ENCODE data around the gene CPTP. TPM values are rescaled to one million over a fixed set of nuclear protein-coding genes. Genes with fewer than 3 reads are reported as not detected.
"Not testable (repeated sequence)": the region's sequence is repeated elsewhere in the genome, so short reads cannot be mapped to it uniquely, and the experiment has no call there.

CPTP gene
- total RNA-seq, 1 donor from 2014 or later: 20.8 TPM

DNA sequence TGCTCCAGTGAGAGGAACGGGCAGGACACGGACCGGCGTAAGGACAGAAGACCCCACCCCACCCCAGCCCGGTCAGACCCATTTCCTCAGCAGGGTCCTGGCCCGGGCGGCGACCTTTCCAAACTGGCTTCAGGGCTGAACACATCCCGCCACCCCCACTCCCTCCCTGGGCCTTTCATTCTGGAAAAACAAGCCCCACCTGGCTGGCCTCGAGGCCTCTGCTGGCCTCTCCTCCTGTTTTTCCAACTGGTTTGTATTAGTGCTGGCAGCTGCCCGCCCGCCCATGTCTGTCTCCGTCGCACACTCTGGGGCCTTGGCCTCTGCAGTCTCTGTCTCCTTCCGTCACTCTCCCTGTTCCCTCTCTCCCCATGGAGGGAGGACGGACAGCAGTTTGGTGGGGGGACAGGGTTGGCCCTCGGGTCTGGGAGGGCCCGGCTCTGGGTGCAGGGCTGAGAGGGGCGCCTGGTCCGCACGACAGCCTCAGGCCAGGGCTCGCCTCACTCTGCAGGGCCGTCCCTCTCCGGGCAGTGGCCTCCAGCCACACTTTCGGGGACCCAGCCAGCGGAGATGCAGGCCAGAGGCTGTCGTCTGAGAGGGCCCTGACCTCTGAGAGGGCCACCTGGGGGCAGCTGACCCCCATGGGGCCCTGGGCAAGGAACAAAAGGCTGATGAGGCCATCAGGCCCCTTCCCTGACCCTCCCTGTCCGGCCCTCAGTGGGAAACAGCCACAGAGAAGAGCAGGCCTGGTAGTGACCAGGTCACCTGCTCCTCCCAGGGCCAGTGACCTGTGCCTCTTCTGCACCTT, 35.3 kb downstream of the CPTP start:
- intact Hi-C loops (cut with micrococcal nuclease): no loop called here

DNA sequence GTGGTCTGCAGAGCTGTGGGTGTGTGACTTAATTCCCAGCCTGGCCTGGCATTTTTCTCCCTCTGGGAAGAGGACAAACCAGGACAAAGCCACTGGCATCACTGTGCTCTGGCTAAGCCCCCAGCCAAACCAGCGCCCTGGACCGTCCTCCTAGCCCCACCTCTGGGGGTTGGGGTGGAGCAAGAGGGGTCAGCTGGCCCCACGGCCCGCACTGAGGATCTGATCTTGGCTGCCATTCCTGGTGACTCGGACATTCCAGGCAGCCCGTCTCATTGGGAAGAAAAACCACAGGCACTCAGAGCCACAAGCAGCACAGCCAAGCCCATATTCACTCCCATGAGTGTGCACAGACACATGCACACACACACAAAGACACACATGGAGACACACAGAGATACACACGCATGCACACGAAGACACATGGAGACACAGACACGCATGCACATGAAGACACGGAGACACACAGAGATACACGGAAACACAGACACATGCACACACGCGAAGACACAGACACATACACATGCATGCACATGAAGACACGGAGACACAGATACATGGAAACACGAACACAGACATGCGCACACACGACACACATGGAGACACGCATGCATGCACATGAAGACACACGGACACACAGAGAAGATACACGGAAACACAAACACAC, 36.0 kb downstream of the CPTP start:
- intact Hi-C loops (cut with micrococcal nuclease): no loop called here

DNA sequence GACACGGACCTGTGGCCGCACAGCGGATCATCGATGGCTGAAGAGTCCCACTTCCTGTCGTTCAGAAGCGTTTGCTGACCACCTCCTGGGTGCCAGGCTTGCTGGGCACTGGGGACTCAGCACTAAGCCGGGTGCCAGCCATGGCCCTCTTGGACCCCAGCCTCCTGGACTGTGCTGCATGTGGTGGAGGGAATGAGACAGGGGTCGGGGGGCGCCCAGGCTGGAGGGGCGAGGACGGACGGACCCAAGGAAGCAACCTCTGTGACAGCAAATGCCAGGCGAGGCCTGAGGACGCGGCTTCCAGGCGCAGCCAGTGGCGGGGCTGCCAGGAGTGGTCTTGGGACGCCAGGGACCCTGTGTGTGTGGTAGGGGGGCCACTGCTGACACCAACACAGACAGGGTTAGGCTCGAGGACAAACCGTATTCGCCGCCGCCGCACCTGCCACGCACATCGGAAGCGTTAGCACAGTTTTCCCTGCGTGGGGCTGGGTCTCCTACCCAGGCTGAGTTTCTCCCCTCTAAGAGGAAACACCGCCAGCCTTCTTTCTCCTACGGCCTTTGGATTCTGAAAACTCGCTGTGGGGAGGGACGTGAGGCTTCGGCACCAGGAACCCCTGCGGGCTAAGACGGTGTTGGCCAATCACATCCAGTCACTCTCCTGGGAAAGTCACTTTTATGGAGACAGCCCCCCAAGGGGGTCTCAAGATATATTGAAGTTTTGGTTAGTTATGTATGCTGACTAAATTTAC, 36.8 kb downstream of the CPTP start:
- intact Hi-C loops (cut with micrococcal nuclease): no loop called here

DNA sequence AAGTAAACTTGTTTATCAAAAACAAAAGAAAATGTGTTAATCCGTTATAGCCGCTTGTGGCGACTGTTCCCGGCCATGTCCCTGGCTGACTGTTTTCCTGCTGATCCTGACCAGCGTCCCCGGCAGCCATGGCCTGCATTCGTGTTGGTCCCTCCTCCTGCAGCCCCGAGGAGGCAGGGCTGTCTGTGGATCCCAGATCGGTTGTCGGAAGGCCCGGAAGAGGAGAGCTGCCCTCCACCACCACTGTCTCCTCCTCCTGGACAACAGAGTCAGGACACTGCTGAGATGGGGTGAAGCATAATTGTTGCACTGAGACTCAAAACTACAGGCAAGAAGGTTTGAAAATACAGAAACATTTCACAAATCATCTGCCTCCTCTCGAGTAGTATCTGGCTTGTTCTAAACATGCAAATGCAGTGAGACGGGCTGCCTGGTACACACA, 37.4 kb downstream of the CPTP start:
- intact Hi-C loops (cut with micrococcal nuclease): no loop called here

DNA sequence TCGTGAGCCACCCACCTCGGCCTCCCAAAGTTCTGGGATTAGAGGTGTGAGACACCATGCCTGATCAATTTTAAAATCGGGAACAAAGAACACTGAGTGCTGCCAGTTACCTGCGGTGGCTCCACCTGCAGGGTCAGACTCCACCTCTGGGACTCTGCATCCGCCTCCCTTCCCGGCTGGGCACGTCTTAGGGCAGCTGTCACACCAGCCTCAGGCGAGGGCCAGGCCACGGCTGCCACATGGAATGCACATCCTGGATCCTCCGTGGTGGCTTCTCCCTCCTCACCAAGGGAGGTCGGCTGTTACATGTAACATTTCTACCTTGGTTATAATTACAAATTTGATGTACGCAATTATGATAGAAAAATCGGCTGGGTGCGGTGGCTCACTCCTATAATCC, 39.7 kb downstream of the CPTP start:
- intact Hi-C loops (cut with micrococcal nuclease): no loop called here

DNA sequence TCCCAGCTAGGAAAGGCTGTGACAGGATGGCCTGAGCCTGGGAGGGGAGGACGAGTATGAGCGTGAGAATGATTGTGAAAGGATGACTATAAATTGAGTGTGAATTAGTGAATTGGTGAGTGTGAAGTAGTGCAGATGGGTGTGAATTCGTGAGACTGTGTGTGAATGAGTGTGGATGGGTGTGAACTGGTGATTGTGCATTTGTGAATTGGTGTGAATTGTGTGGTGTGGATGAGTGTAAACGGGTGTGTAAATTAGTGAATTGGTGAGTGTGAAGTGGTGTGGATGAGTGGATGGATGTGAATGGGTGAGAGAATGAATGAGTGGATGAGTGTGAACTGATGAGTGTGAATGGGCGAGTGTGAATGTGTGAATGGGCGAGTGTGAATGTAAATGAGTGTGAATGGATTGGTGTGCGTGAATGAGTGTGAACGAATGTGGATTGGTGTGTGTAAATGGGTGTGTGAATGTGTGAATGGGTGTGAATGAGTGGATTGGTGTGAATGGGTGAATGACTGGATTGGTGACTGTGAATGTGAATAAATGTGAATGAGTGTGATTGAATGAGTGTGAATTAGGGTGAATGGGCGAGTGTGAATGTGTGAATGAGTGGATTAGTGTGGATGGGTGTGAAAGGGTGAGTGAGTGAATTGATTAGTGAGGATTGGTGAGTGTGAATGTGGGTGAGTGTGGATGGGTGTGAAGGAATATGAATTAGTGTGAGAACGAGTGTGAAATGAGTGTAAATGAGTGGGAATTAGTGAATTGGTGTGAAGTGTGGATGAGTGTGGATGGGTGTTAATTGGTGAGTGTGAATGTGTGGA, 41.5 kb downstream of the CPTP start:
- intact Hi-C loops (cut with micrococcal nuclease): no loop called here

DNA sequence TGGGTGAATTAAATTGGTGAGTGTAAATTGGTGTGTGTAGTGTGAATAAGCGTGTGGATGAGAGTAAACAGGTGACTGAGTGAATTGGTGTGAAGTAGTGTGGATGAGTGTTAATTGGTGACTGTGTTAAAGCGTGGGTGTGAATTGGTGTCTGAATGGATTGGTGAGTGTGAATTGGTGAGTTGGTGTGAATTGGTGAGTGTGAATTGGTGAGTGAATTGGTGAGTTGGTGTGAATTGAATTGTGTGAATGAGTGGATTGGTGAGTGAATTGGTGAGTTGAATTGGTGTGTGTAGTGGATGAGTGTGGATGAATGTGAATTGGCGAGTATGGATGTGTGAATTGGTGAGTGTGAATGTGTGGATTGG, 42.1 kb downstream of the CPTP start:
- intact Hi-C loops (cut with micrococcal nuclease): no loop called here

DNA sequence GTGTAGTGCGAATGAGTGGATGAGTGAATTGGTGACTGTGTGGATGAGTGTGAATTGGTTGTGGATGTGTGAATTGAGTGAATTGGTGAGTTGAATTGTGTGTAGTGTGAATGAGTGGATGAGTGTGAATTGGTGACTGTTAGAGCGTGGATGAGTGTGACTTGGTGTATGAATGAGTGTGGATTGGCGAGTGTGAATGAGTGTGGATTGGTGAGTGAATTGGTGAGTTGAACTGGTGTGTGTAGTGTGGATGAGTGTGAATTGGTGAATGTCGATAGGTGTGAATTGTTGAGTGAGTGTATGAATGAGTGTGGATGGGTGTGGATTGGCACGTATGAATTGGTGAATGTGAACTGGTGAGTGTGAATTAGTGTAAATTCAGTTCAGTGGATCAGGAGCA, 42.7 kb downstream of the CPTP start:
- intact Hi-C loops (cut with micrococcal nuclease): no loop called here

DNA sequence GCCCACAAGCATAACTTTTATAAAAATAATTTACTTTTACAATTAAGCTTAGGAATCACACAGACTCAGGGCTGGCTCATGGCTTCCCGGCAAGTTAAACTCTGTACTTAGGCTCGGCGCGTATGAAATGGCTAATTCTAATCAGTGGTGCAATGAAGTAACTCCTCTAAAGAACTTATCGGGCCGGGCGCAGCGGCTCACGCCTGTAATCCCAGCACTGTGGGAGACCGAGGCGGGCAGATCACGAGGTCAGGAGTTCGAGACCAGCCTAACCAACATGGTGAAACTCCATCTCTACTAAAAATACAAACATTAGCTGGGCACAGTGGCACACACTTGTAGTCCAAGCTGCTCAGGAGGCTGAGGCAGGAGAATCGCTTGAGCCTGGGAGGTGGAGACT, 45.5 kb downstream of the CPTP start:
- intact Hi-C loops (cut with micrococcal nuclease): not testable (repeated sequence)

DNA sequence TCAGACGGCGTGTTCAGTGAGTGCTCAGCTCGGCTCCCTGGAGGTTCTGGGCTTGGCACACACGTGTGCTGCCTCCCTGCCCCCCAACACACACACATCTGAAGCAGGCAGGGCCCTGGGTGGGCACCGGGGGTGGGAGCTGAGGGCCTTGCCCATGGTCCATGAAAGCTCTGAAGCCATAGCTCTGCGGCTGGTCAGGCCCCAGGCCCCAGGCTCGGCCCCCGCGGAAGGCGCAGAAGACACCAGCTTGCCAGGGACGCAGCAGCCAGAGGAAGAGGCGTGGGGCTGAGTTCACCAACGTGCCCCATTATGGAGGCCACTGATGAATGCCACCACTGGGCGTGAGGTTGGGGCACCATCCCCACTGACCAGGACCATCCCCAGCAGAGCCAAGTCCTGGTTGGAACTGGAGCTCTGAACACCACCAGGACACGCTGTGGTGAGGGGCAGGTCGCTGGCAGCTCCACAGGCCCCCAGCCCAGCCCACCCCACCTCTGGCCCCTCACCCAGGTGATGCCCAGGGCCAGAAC, 46.2 kb downstream of the CPTP start:
- intact Hi-C loops (cut with micrococcal nuclease): no loop called here

DNA sequence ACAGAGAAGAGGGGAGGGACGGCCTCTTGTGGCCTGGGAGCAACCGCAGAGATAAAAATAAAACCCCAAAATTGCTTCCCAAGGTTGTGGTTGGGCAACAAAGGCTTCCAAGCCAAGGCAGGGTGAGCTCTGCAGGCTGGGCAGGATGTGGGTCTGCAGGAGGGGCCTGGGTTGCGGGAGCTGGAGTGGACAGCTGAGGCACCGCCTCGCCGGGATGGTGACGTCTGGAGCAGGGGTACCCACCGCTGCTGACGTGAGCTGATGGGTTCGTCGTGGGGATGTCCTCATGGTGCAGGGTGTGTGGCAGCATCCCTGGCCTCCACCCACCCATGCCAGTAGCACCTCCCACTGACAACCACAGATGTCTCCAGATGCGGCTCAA, 46.8 kb downstream of the CPTP start:
- intact Hi-C loops (cut with micrococcal nuclease): no loop called here

DNA sequence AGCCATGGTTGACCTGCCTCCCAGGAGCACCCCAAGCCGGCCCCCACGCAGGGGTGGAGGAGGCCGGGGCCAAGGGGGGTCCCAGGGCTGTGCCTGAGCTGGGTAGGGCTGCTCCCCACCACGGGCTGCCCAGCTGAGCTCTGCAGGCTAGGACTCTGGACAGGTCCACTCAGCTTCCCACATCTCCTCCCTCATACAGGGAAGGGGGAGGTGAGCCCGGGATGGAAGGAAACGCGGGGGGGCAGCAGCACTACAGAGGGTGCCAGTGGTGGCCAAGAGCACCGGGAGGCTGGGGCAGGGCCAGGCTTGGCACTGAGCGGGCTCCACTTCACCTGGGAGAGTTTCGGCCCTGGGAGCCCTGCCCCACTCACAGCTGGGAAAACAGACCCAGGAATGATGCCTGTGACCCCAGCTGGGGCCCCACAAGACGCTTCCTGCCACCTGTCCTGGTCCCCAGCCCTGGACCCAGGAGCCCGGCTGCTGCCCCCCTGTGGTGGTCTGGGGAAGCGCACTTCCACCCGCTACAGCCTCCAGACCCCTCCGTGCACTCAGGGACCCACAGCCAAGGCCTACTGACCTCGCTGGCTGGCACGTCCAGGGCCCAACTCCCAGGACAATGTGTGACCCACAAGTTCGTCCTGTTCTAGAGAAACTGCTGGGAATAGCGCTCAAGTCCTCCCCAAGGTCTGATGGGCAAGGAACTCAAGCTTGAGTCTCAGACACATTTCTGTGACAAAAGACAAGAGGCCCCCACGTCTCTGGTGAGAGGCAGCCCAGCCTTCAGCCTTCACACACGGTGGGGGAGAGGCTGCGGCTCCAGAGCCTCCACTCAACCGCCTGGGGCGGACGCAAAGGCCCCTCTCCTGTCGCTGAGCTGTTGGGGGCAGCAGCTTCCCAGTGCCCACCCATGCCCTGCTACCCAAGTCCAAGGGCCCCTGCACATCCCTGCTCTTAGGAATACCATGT, 47.4 kb downstream of the CPTP start:
- intact Hi-C loops (cut with micrococcal nuclease): no loop called here

DNA sequence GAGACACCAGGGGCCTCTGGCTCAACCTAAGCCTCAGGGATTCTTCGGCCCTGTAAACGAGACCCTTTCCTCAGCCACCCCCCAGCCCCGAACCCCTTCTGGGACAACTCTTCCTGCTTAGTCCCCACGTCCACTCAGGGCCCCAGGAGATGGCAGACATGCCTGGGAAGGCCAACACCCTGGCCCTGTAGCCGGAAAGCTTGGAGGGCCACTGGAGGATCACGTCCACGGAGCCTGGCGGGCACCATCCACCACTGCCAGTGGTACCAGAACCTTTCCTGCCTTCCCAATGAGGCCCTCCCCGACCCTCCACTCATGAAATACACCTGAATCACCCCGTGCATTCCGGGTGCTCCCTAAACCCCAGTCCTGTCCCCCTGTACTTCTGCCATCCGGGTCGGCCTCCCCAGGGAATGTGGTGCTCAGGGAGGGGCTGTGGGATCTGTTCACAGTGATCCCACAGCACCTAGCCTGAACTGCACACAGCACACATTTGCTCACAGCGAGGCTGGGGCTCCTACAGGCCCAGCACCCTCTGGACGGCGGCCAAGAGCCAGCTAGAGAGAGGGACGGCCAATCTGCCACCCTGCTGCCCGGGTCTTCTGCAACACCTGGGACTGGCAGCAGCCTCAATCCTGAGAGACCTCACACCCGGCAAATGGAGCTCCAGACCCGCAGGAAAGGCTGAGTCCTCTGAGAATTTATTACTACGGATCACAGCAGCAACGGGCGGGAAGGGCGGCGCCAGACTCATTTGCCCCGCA, 48.6 kb downstream of the CPTP start:
- intact Hi-C loops (cut with micrococcal nuclease): no loop called here

DNA sequence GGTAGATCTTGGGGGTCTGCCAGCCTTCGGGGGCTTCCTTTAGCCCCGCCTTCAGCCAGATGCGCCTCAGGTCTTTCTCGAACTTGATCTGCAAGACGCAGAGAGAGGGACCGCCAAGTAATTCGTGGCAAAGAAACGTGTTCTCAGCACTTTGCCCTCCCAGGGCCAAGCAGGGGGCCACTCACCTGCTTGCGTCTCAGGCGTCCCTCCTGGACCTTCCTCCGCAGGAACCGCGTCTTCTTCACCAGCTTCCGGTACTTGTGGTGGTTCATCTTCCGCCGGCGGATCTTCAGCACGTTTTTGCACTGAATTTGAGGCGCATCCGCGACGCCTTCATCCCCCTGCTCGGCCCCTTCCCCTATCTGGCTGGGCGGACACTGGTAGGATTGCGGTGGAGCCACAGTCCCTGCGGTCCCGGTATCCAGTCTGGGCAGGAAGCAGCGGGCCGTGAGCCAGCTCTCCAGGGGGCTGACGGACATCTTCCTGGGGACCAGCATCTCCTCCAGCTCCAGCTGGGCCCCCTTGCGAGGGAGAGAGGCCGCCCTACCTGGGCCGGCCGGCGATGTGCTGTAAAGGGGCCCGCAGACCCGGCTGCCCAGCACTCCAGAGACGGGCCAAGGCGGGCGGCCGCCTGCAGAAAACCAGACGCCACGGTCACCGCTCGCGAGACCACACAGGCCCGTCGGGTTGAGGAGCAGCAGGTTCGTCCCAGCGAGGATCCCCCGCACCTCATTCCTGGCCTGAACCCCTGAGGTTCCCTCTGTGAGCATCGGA, 49.4 kb downstream of the CPTP start:
- intact Hi-C loops (cut with micrococcal nuclease): no loop called here

DNA sequence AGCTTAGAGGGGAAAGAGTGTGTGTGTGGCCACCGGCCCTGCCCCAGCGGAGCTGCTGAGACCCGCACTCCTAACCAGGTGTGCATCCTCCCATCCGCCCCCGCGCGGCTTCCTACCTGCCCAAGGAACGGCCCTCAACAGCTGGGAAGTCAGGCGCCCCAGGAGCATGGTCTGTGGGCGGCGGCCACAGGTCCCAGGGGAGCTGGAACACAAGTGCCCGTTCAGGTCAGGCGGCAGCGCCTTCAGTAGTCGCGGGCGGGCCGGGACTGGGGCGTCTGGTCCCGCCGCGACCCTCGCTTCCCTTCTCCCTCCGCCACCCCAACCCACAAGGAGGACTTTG, 50.0 kb downstream of the CPTP start:
- intact Hi-C loops (cut with micrococcal nuclease): no loop called here

DNA sequence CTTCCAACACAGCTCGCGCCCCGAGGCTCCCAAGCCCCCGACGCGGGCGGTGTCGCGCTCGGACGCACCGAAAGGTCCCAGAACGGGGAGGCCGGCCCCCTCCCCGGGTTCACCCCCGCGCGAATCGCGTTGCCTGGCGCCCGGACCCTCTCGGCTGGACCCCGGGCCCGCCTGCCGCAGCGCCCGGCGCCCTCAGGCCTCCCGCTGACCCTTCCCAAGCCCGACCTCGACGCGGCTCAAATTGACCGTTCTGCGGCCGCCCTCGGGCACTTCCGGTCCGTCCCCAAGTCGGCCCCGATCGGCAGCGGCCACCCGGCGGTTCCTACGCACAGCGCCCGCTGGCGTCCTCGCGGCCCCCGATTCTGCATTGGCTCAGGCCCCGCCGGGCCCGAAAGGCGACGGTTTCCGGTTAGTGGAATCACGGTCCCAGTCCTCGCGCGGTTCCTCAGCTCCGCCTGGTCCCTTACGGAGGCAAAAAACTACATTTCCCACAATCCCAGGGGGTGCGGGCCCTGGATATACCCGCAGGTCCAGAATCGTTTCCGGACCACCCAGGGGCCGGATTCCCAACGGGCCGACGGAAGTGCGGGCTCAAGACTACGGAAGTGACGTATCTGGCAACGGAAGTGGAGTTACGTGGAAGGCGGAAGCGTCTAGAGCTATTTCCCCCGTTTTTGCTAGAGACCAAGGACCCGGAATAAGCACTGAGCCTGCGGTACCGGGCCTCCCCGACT, 50.5 kb downstream of the CPTP start, which contains the start of gene AURKAIP1:
AURKAIP1 (minus strand) TSS at position 279 of the 734 bp plus-strand sequence. CDS start 451 bp downstream, outside the sequence.
- intact Hi-C loops (cut with micrococcal nuclease): loop anchor here (1.0 kb wide), 12 partner anchors 24 to 362 kb away; partner anchors contain the start of genes ATAD3B, C1orf159, CCNL2 and CPTP

DNA sequence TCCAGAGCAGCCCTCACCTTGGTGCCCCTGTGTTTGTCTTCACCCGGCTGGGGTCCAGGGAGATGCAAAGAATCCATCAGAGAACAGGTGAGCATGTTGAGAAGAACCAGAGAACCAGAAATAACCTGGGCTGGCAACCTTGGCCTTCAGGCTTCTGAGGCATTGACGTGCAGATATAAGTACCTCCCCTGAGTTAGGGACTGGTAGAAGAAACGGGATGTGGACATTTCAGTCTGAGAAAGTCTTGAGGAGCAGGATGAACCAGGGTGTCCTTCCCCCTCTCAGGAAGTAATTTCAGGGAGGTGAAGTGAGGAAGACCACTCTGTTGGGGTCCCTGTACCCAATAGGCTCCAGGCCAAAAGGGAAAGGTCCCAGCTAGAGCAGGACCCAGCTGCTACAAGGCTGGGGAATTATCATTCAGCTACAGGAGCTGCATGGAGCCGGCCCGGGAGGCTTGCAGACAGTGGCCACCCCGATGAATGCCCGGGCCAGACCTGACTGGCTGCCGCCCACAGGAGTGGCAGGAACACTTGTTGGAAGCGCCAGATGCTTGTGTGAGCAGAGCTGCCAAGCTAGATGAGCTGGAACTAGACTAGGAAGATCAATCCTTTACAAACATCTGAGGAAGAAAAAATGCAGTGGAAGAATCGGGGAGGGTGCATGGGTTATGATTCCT, 52.1 kb downstream of the CPTP start:
- intact Hi-C loops (cut with micrococcal nuclease): no loop called here

Measured in T-helper 1 cell treated with Interleukin-12 subunit alpha and Interleukin-12 subunit beta and Interleukin-4 antibody, amounts not matched to agents 30 ng/mL and 1 ng/mL, for 36 hours (primary cell).